NCI-H2196 (cell line): ENCODE measurements around the gene OTOA.
"Not testable (repeated sequence)": the region's sequence is repeated elsewhere in the genome, so short reads cannot be mapped to it uniquely, and the experiment has no call there.

Experiments
- DNase-seq: peaks from one replicate; lab custom pipeline; 2025; ENCODE audit not compliant: unreplicated experiment; lab: John Stamatoyannopoulos, UW

The OTOA gene

DNA sequence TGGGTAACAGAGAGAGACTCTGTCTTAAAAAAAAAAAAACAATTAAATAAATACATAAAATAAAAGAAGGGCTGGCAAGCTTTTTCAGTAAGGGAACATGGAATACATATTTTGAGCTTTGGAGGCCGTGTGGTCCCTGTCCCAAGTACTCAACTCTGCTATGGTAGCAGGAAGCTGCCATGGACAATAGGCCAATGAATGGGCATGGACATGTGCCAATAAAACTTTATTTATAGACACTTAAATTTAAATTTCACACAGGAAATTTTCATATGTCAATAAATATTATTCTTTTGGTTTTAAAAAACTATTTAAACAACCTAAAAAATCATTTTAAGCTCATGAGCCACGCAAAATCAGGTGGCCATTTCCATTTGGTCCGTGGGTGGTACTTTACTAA is 3.8 kb downstream of the OTOA start:
- no peak for DNase-seq

DNA sequence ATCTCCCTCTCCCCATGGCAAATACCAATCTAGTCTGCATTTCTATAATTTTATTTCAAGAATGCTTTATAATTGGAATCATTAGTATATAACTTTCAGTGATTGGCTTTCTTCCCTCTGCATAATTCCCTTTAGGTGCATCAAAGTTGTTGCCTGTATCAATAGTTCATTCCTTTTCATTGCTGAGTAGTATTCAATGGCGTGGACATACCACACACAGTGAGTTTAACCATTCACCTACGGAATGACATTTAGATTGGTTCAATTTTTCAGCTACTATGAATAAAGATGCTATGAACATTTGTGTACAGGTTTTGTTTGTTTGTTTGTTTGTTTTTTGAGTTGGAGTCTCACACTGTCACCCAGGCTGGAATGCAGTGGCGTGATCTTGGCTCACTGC is 9.7 kb downstream of the OTOA start:
- DNase-seq = no peak

GRCh38 chr16:21674456-21674855 is 10.7 kb downstream of the OTOA start:
- DNase-seq = not testable (repeated sequence)

DNA sequence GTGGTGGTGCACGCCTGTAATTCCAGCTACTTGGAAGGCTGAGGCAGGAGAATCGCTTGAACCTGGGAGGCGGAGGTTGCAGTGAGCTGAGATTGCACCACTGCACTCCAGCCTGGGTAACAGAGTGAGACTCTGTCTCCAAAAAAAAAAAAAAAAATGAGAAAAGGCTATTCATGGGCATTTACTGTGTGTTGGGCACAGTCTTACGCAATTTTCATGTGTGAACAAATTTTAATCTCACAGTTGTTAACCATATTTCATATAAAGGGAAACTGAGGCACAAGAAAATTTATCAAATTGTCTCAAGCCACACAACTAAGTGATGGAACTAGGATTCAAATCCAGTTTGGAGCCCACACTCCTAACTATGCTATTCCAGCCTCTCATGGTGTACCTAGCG is 16.9 kb downstream of the OTOA start:
- DNase-seq = not testable (repeated sequence)

- no peak for DNase-seq
These were observed 19.4 kb downstream of the OTOA start for GRCh38 chr16:21683184-21683583.

DNA sequence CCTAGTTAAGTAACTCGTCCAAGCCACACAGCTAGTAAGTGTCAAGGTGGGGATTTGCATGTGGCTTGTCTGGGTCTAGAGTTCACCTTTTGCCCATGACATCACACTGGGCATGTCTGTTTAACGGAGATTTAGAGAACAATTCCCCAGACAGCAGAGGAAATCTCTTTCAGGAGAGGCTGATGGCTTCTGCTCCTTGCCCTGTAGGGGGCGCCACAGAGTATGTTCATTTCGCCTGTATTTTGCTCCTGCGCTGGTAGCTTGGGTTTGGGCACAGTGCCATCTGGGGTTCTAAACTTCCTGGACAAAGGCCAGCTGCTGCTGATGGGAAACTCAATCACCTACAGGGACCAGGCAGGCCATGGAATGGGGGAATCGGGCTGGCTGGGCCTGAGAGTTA is 20.4 kb downstream of the OTOA start:
- DNase-seq = peak; percentile 51

- DNase-seq = no peak
These were observed 21.3 kb downstream of the OTOA start for GRCh38 chr16:21685034-21685455.

GRCh38 chr16:21689107-21689506 is 25.3 kb downstream of the OTOA start:
- no peak for DNase-seq

- DNase-seq = not testable (repeated sequence)
These were observed 27.2 kb downstream of the OTOA start for GRCh38 chr16:21690967-21691366.

- no peak for DNase-seq
These were observed 30.8 kb downstream of the OTOA start for GRCh38 chr16:21694609-21695008.

- DNase-seq = no peak
These were observed 33.3 kb downstream of the OTOA start for GRCh38 chr16:21697032-21697431.

DNA sequence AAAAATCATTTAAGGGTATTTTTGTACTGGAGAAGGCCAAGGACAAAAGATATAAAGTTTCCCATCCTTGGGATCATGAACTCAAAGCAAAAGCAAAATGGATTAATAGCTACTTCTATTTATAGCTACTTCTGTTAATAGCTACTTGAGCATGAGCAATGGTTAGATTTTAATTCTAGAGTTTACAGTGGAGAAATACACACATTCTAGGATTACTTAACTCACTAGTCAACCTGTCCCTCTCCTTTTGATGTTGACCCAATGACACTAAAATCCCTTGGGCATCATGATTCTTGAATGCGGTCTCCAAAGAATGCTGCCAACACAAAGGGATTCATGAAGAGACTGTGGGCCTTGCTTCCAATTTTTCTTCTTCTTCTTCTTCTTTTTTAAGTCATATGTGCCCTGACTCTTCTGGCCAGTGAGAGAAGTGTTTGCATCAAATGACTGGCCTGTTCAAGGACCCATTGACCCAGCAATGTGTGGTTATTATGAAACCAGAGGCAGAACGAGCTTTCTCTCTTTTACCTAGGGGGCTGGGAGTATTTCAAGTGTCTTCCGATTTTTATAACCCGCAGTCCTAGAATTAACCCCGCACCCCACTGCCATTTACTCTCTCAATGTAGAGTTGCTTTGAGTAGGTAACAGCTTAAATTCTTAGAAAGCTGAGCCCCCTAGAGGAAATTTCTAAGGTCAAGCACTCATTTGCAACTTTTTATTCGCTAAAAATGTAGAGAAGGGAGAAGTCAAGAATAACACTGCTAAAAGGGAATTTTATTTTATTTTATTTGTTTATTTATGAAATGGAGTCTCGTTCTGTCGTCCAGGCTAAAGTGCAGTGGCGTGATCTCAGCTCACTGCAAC is 34.6 kb downstream of the OTOA start:
- no peak for DNase-seq

DNA sequence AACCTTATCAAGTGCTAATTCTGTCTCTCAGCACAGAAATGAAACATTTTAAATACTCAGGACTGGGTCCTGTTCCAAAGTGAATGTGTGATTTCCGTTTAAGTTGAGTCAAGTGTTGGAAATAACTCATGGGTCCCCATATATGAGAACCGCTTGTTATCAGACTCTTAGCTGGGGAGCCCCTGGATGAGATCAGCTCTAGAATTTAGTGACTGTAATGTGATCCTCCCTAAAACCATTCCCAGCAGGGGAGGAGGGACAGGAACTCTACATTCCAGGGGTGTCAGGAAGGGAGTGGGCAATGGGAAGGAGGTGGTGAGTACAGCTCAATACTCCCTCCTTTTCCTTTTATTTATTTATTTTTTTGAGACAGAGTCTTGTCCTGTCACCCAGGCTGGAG is 37.5 kb downstream of the OTOA start:
- DNase-seq = no peak

- DNase-seq = no peak
These were observed 38.5 kb downstream of the OTOA start for GRCh38 chr16:21702276-21702675.

GRCh38 chr16:21703156-21703555 is 39.4 kb downstream of the OTOA start:
- no peak for DNase-seq

GRCh38 chr16:21703589-21704174 is 39.9 kb downstream of the OTOA start:
- no peak for DNase-seq

DNA sequence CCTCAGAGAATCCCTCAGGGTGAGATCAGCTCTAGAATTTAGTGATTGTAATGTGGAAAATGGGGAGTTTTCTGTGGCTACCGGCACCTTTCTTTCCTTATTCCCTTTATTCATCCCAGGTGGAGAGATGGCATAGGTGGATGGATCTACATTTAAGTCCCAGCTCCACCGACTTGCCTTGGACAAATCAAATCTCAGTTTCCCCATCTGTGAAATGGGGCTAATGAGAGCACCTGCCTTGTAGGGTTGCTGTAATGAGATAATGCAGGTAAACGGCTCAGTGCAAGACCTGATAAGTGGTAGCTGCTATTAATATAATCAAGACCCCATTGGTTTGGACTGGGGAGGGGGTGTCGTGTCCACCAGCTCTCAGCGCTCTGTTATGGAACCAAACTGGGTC is 40.5 kb downstream of the OTOA start:
- DNase-seq = no peak

- DNase-seq = no peak
These were observed 41.0 kb downstream of the OTOA start for GRCh38 chr16:21704733-21705132.

- peak; percentile 84 for DNase-seq
These were observed 44.9 kb downstream of the OTOA start for GRCh38 chr16:21708533-21709115.

DNA sequence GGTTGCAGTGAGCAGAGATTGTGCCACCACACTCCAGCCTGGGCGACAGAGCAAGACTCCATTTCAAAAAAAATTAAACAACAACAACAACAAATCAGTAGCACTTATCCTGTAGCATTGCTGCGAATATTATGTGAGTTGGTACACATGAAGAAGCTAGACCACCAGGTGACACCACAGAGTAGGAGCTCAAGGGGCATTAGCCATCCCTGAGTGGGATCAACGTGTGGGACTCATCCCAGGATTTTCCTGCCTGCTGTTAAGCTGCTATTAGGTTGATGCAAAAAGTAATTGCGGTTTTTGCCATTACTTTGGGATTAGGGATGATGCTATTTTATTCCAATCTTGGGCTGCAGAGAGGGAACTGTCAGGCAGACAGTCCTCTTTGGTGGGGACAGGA is 47.2 kb downstream of the OTOA start:
- DNase-seq = no peak

GRCh38 chr16:21713549-21714368 is 50.0 kb downstream of the OTOA start:
- DNase-seq = no peak

DNA sequence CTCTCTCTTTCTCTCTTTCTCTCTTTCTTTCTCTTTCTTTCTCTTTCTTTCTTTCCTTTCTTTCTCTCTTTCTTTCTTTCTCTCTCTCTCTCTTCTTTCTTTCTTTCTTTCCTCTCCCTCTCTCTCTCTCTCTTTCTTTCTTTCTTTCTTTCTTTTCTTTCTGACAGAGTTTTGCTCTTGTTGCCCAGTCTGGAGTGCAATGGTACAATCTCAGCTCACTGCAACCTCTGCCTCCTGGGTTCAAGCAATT is 50.5 kb downstream of the OTOA start:
- DNase-seq = not testable (repeated sequence)
